ENCODE measurements around the gene MZB1.
"Not testable (repeated sequence)": the region's sequence is repeated elsewhere in the genome, so short reads cannot be mapped to it uniquely, and the experiment has no call there.

The MZB1 gene

GRCh38 chr5:139360384-139360783 lies 29.3 kb downstream of the MZB1 start:
- no peaks in the 10 kb centered on the region for H3K9me3 ChIP-seq (ENCODE audit: control insufficient read depth, insufficient read depth, low read length)
- H3K4me3 ChIP-seq (ENCODE audit: low read depth, low read length): no peak overlapping the region
- H3K36me3 ChIP-seq (ENCODE audit: control insufficient read depth, insufficient read depth, low read length): peaks cover 5% of the 10 kb centered on the region
- no peaks in the 10 kb centered on the region for H3K27me3 ChIP-seq (ENCODE audit: control insufficient read depth, insufficient read depth, low read length)
- H3K4me1 ChIP-seq (ENCODE audit: control insufficient read depth, insufficient read depth, low read length): no peaks in the 10 kb centered on the region
- no peak overlapping the region for H3K9ac ChIP-seq (ENCODE audit: low read depth, low read length)

GRCh38 chr5:139358064-139358463 lies 31.6 kb downstream of the MZB1 start:
- no peaks in the 10 kb centered on the region for H3K36me3 ChIP-seq (ENCODE audit: control insufficient read depth, insufficient read depth, low read length)
- no peaks in the 10 kb centered on the region for H3K4me1 ChIP-seq (ENCODE audit: control insufficient read depth, insufficient read depth, low read length)
- no peaks in the 10 kb centered on the region for H3K9me3 ChIP-seq (ENCODE audit: control insufficient read depth, insufficient read depth, low read length)
- no peak overlapping the region for H3K9ac ChIP-seq (ENCODE audit: low read depth, low read length)
- H3K4me3 ChIP-seq (ENCODE audit: low read depth, low read length): no peak overlapping the region
- no peaks in the 10 kb centered on the region for H3K27me3 ChIP-seq (ENCODE audit: control insufficient read depth, insufficient read depth, low read length)

DNA sequence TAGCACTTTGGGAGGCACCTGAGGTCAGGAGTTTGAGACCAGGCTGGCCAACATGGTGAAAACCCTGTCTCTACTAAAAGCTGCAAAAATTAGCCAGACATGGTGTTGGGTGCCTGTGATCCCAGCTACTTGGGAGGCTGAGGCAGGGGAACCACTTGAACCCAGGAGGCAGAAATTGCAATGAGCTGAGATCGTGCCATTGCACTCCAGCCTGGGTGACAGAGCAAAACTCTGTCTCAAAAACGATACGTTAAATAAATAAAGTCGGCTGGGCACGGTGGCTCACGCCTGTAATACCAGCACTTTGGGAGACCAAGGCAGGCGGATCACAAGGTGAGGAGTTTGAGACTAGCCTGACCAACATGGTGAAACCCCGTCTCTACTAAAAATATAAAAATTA lies 33.8 kb downstream of the MZB1 start:
- not testable (repeated sequence) for H3K4me1 ChIP-seq (ENCODE audit: control insufficient read depth, insufficient read depth, low read length); H3K4me3 ChIP-seq (ENCODE audit: low read depth, low read length); H3K9ac ChIP-seq (ENCODE audit: low read depth, low read length); H3K36me3 ChIP-seq (ENCODE audit: control insufficient read depth, insufficient read depth, low read length); H3K27me3 ChIP-seq (ENCODE audit: control insufficient read depth, insufficient read depth, low read length); H3K9me3 ChIP-seq (ENCODE audit: control insufficient read depth, insufficient read depth, low read length)

DNA sequence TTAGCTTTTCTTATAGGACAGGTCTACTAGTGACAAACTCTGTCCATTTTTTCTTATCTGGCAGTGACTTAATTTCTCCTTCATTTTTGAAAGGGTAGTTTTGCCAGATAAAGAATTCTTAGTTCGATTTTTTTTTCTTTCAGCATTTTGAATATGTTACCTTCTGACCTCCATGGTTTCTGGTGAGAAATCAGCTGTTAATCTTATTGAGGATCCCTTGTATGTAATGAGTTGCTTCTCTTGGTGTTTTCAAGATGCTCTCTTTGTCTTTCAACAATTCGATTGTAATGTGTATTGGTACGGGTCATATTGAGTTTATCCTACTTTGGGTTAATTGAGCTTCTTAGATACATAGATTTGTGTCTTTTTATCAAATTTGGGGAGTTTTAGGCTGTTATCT lies 35.5 kb downstream of the MZB1 start:
- H3K4me1 ChIP-seq (ENCODE audit: control insufficient read depth, insufficient read depth, low read length): no peaks in the 10 kb centered on the region
- H3K9me3 ChIP-seq (ENCODE audit: control insufficient read depth, insufficient read depth, low read length): no peaks in the 10 kb centered on the region
- no peak overlapping the region for H3K9ac ChIP-seq (ENCODE audit: low read depth, low read length)
- H3K27me3 ChIP-seq (ENCODE audit: control insufficient read depth, insufficient read depth, low read length): no peaks in the 10 kb centered on the region
- no peak overlapping the region for H3K4me3 ChIP-seq (ENCODE audit: low read depth, low read length)
- no peaks in the 10 kb centered on the region for H3K36me3 ChIP-seq (ENCODE audit: control insufficient read depth, insufficient read depth, low read length)

DNA sequence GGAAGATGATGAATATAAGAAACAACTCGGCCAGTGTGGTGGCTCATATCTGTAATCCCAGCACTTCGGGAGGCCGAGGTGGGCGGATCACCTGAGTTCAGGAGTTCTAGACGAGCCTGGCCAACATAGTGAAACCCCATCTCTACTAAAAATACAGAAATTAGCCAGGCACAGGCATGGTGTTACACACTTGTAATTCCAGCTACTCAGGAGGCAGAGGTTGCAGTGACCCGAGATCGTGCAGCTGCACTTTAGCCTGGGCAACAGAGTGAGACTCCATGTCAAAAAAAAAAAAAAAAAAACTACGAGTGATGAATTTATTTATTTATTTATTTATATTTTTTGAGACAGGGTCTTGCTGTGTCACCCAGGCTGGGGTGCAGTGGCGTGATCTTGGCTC lies 41.9 kb downstream of the MZB1 start:
- H3K9me3 ChIP-seq (ENCODE audit: control insufficient read depth, insufficient read depth, low read length); H3K36me3 ChIP-seq (ENCODE audit: control insufficient read depth, insufficient read depth, low read length); H3K4me3 ChIP-seq (ENCODE audit: low read depth, low read length); H3K27me3 ChIP-seq (ENCODE audit: control insufficient read depth, insufficient read depth, low read length); H3K4me1 ChIP-seq (ENCODE audit: control insufficient read depth, insufficient read depth, low read length); H3K9ac ChIP-seq (ENCODE audit: low read depth, low read length): not testable (repeated sequence)

DNA sequence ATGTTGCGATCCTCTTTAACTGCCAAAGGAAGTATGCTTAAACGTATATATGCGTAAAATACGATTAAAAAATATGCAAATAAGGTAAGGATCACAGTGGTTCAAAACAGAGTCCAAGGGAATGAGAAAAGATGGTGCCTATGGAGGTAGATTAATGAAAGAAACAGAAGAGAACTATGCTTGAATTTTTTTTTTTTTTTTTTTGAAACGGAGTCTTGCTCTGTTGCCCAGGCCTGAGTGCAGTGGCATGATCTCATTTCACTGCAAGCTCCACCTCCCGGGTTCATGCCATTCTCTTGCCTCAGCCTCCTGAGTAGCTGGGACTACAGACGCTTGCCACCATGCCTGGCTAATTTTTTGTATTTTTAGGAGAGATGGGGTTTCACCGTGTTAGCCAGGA lies 44.3 kb downstream of the MZB1 start:
- H3K36me3 ChIP-seq (ENCODE audit: control insufficient read depth, insufficient read depth, low read length); H3K9ac ChIP-seq (ENCODE audit: low read depth, low read length); H3K27me3 ChIP-seq (ENCODE audit: control insufficient read depth, insufficient read depth, low read length); H3K4me1 ChIP-seq (ENCODE audit: control insufficient read depth, insufficient read depth, low read length); H3K4me3 ChIP-seq (ENCODE audit: low read depth, low read length); H3K9me3 ChIP-seq (ENCODE audit: control insufficient read depth, insufficient read depth, low read length): not testable (repeated sequence)

DNA sequence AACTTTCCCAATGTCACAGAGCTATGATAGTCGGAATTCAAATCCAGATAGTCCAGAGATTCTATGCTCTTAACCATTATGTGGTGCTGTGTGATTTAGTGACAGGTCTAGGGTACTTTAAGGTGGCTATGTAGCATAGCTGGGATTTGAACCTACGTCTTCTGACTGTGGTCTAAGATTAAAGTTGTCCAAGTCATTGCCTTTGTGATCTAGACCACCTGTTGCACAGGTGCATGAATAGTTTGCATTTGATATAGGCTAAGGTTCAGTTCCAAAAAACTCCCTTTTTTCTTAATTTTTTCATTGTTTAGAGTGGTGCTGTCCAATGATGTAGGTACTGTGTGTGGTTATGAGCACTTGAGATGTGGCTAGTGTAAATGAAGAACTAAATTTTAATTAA lies 45.5 kb downstream of the MZB1 start:
- Histone ChIP-seq H3K9ac (ENCODE audit: low read depth, low read length) (no peak overlapping the region), H3K4me1 (ENCODE audit: control insufficient read depth, insufficient read depth, low read length) (peaks cover 7% of the 10 kb centered on the region), H3K36me3 (ENCODE audit: control insufficient read depth, insufficient read depth, low read length) (peaks cover 5% of the 10 kb centered on the region), H3K27me3 (ENCODE audit: control insufficient read depth, insufficient read depth, low read length) (no peaks in the 10 kb centered on the region), H3K4me3 (ENCODE audit: low read depth, low read length) (peak overlapping the region; percentile 4), H3K9me3 (ENCODE audit: control insufficient read depth, insufficient read depth, low read length) (no peaks in the 10 kb centered on the region)

DNA sequence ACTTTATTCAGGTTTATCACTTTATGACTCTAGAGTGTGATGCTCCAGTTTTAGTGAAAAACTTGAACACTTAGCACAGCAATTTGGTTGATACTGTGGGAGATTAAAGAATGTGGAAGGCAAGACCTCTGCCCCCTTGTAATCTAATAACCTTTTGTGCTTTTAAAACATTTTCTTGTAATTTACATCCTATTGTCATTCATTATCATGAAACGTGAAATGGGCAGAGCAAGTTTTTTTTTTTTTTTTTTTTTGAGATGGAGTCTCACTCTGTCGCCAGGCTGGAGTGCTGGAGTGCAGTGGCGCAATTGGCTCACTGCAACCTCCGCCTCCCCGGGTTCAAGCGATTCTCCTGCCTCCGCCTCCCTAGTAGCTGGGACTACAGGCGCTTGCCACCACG lies 46.2 kb downstream of the MZB1 start:
- Histone ChIP-seq H3K9ac (ENCODE audit: low read depth, low read length) (peak overlapping the region; percentile 95), H3K4me1 (ENCODE audit: control insufficient read depth, insufficient read depth, low read length) (peaks cover 7% of the 10 kb centered on the region), H3K36me3 (ENCODE audit: control insufficient read depth, insufficient read depth, low read length) (peaks cover 5% of the 10 kb centered on the region), H3K4me3 (ENCODE audit: low read depth, low read length) (peak overlapping the region; percentile 95), H3K27me3 (ENCODE audit: control insufficient read depth, insufficient read depth, low read length) (no peaks in the 10 kb centered on the region), H3K9me3 (ENCODE audit: control insufficient read depth, insufficient read depth, low read length) (no peaks in the 10 kb centered on the region)

DNA sequence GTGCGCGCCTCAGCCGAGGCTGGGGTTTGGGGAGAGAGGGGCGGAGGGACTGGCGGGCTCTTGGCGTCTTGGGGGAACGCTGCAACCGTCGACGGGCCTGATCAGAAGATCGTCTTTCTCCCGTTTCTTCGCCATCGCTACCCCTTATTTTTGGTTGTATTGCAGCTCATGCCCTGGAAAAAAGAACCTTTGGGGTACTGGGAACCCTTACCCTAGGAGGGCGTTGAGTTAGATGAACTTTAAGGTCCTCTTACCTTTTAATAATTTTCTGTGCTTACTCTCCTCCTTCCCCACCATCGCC lies 47.3 kb downstream of the MZB1 start:
- Histone ChIP-seq H3K9me3 (ENCODE audit: control insufficient read depth, insufficient read depth, low read length) (no peaks in the 10 kb centered on the region), H3K9ac (ENCODE audit: low read depth, low read length) (peak overlapping the region; percentile 95), H3K36me3 (ENCODE audit: control insufficient read depth, insufficient read depth, low read length) (peaks cover 5% of the 10 kb centered on the region), H3K27me3 (ENCODE audit: control insufficient read depth, insufficient read depth, low read length) (no peaks in the 10 kb centered on the region), H3K4me1 (ENCODE audit: control insufficient read depth, insufficient read depth, low read length) (peaks cover 7% of the 10 kb centered on the region), H3K4me3 (ENCODE audit: low read depth, low read length) (peak overlapping the region; percentile 95)

DNA sequence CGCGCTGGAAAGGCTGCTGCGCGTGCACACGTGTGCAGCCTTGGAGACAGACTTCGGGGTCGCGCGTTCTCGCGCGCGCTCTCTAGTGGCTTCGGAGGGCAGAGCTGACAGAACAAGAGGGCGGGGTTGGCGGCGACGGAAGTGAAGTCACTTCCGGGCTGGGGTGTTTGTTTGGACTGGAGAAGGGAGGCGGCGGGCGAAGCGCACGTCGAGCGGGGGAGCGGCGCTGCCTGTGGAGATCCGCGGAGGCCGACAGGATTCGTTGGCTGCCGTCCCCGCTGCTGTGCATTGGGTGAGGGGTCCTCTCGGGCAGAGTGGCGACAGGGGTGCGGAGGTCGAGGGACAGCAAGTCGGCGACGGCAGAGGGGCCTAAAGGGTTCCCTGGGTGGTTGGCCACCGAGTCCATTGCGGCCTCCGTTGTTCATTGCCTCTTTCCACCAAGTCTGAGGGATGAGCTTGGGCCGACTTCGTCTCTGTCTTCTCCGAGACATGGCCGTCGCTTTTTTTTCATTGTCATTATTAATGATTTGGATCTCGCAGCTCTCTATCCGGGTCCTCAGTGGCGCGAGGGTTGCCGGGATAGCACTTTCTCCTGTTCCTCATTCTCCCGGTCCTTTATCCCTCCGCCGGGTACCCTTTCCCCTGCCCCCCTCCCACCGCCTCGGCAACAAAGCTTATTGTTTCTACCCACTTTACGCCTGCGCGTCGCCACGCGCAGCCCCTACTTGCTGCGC lies 47.9 kb downstream of the MZB1 start, which contains the start of gene PAIP2:
Gene PAIP2, plus strand, starts transcription at position 166 of the 734 bp plus-strand sequence. CDS start 21,931 bp downstream, outside the sequence.
- peaks cover 7% of the 10 kb centered on the region for H3K4me1 ChIP-seq (ENCODE audit: control insufficient read depth, insufficient read depth, low read length)
- H3K4me3 ChIP-seq (ENCODE audit: low read depth, low read length): peak within 1 kb of the TSS; percentile 95

GRCh38 chr5:139341187-139341688 lies 48.5 kb downstream of the MZB1 start:
- no peaks in the 10 kb centered on the region for H3K27me3 ChIP-seq (ENCODE audit: control insufficient read depth, insufficient read depth, low read length)
- peak overlapping the region; percentile 64 for H3K4me3 ChIP-seq (ENCODE audit: low read depth, low read length)
- H3K4me1 ChIP-seq (ENCODE audit: control insufficient read depth, insufficient read depth, low read length): peaks cover 7% of the 10 kb centered on the region
- no peaks in the 10 kb centered on the region for H3K9me3 ChIP-seq (ENCODE audit: control insufficient read depth, insufficient read depth, low read length)
- H3K9ac ChIP-seq (ENCODE audit: low read depth, low read length): no peak overlapping the region
- H3K36me3 ChIP-seq (ENCODE audit: control insufficient read depth, insufficient read depth, low read length): peaks cover 5% of the 10 kb centered on the region

More for the DNA sequence above, 47.9 kb downstream of the MZB1 start, which contains the start of gene PAIP2:
- Histone ChIP-seq H3K9ac (ENCODE audit: low read depth, low read length) (peak within 1 kb of the TSS; percentile 95), H3K36me3 (ENCODE audit: control insufficient read depth, insufficient read depth, low read length) (peaks cover 5% of the 10 kb centered on the region), H3K9me3 (ENCODE audit: control insufficient read depth, insufficient read depth, low read length) (no peaks in the 10 kb centered on the region), H3K27me3 (ENCODE audit: control insufficient read depth, insufficient read depth, low read length) (no peaks in the 10 kb centered on the region)

DNA sequence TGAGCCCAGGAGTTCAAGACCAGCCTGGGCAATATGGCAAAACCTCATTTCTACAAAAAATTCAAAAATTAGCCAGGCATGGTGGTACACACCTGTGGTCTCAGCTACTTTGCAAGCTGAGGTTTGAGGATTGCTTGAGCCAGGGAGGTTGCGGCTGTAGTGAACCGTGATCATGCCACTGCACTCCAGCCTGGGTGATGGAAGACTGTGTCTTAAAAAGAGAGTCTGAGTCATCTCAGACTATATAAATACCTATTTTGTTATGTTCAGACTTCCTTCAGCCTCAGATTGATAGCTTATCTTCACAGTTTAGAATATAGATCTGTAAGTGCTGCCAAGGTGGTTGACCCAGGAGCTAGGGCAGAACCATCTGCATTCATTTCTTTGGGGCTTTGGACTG lies 49.7 kb downstream of the MZB1 start:
- Histone ChIP-seq H3K4me1 (ENCODE audit: control insufficient read depth, insufficient read depth, low read length) (peaks cover 11% of the 10 kb centered on the region), H3K9me3 (ENCODE audit: control insufficient read depth, insufficient read depth, low read length) (no peaks in the 10 kb centered on the region), H3K9ac (ENCODE audit: low read depth, low read length) (no peak overlapping the region), H3K27me3 (ENCODE audit: control insufficient read depth, insufficient read depth, low read length) (no peaks in the 10 kb centered on the region), H3K36me3 (ENCODE audit: control insufficient read depth, insufficient read depth, low read length) (peaks cover 5% of the 10 kb centered on the region), H3K4me3 (ENCODE audit: low read depth, low read length) (no peak overlapping the region)
